Omental fat pad (tissue), 4 donors: ENCODE results near the gene CAMK1D. TPM values are rescaled to one million over a fixed set of nuclear protein-coding genes. Genes with fewer than 3 reads are reported as not detected.

ENCODE experiments used
- ATAC-seq: fragments of 150-250 bp; one replicate; pipeline ENCODE4 v1.9.1; 2016; ENCODE audit warnings: mild to moderate bottlenecking, moderate library complexity; ENCODE audit not compliant: low FRiP score
- DNase-seq: peaks from one replicate; pipeline ENCODE4 v3.0.0-alpha.2; 2019; ENCODE audit warnings: low spot score
- CTCF ChIP-seq, 3 donors: fragments of 450-650 bp; IDR thresholded peaks; one replicate each; pipeline ENCODE4 v1.5.1; 2016 to 2017; ENCODE audit warnings: antibody characterized with exemption in 3 of 3, mild to moderate bottlenecking in 3 of 3, moderate library complexity in 2 of 3
- total RNA-seq, 4 donors: library from RNA; depleted of rRNA; stranded (reverse); fragments of >200 nt; gene quantifications; one replicate each; pipeline ENCODE4 v1.1.0, GENCODE V29; 2016

CAMK1D gene
- total RNA-seq, 4 donors from 2014 or later = 6.0 to 15.8 (median 8.8) TPM

DNA sequence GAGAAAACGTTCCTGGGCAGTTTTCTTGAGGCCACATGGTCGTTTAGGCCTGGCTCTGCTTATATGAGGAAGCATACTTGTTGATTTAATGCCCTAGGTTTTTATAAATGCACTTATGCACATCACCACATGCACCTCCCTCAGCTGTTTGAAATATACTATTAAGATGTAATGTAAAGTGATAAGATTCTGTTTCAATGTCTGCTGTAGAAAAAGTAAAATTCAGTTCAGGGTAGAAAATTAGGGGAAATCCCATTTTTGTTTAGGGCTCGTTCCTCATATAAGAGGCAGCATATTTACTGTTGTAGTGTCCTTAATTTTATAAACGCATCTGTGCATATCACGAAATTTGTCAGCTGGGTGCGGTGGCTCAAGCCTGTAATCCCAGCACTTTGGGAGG is 7.8 kb upstream of the CAMK1D start:
- ATAC-seq (no peak), DNase-seq (no peak)
- TF ChIP-seq CTCF (IDR thresholded peaks at IDR 0.05) = no peak

GRCh38 chr10:12344375-12345110 is 4.8 kb upstream of the CAMK1D start:
- DNase-seq = no peak
- ATAC-seq = no peak
- TF ChIP-seq CTCF (IDR thresholded peaks at IDR 0.05) = no peak

DNA sequence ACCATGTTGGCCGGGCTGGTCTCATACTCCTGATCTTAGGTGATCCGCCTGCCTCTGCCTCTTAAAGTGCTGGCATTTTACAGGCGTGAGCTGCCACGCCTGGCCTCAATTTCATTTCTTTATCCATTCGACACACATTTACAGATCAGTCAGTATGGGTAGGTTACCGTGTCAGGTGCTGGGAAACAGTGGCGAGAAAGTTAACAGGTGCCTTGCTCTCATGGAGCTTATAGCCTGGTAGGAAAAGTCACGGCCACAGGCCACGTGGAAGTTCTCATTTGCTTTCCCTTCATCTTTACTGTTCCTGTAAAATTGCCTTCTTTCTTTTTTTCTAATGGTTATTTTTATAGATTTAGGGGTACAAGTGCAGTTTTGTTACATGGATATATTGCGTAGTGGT is 2.6 kb upstream of the CAMK1D start:
- TF ChIP-seq CTCF (IDR thresholded peaks at IDR 0.05) = no peak
- no peak for ATAC-seq
- no peak for DNase-seq

- DNase-seq = no peak
- ATAC-seq = no peak
- no peak for TF ChIP-seq CTCF (IDR thresholded peaks at IDR 0.05)
These were observed 965 bp upstream of the CAMK1D start for GRCh38 chr10:12348294-12348869.

DNA sequence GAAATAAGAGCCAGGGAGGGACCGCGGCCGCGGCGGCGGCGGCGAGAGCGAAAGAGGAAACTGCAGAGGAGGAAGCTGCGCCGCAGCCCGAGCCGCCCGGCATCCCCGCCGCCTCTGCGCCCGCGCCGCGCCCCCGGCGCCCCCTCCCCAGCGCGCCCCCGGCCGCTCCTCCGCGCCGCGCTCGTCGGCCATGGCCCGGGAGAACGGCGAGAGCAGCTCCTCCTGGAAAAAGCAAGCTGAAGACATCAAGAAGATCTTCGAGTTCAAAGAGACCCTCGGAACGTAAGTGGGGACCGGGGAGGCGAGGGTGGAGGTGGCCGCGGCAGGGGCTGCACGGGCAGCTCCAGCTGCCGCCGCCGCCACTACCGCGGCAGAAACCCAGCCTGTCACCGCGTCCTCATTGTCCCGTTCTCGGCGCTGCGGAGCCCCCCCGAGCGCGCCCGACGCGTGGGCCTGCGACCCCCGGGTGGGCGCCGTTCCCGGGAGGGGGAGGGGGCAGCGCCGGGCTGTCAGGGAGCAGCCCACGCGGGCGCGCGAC is 351 bp downstream of the CAMK1D start:
- no peak for TF ChIP-seq CTCF (IDR thresholded peaks at IDR 0.05)
- no peak for ATAC-seq
- DNase-seq = no peak

GRCh38 chr10:12350167-12350872 is 973 bp downstream of the CAMK1D start:
- ATAC-seq (peak; percentile 38), DNase-seq (no peak)
- TF ChIP-seq CTCF (IDR thresholded peaks at IDR 0.05) = no peak
